GM18867 (cell line): ENCODE data around the gene ANKRD40CL.
A peak's percentile ranks its signal among the peaks of the same experiment; 100 is the strongest.

Experiments used
- ATAC-seq: cut with Tn5 transposase; IDR thresholded peaks from one replicate; pipeline ENCODE4 v1.9.1; 2021; ENCODE audit warnings: mild to moderate bottlenecking, moderate library complexity; ENCODE audit not compliant: unreplicated experiment

ANKRD40CL gene

GRCh38 chr17:50719144-50719923 is 48.0 kb downstream of the ANKRD40CL start, which contains the start of gene LUC7L3:
TSS of gene LUC7L3 (plus strand) at chr17:50719603. CDS start at chr17:50719733, 130 bp downstream.
- peak; percentile 90 for ATAC-seq

DNA sequence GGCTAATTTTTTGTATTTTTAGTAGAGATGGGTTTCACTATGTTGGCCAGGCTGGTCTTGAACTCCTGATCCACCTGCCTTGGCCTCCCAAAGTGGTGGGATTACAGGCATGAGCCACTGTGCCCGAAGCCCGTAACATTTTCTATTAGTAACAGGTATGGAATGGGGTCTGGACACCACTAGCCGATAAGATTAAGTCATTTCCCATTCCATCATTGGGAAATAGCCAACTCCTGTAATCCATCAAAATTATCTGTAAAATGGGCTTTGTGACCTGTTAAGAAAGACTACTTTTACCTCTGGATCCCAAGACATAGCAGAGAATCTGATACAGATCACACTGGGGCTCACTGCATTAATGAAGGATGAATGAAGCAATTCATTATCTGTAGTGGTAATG is 51.8 kb downstream of the ANKRD40CL start:
- ATAC-seq: no peak

DNA sequence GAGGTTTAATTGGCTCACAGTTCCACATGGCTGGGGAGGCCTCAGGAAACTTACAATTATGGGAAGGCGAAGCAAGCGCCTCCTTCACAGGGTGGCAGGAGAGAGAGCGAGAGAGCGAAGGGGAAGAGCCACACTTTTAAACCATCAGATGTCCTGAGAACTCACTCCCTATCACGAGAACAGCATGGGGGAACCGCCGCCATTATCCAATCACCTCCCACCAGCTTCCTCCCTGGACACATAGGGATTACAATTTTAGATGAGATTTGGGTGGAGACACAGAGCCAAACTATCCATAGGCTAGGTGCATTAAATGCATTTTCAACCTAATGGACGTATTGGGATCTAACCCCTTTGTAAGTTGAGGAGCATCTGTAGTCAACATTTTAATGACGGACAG is 54.7 kb downstream of the ANKRD40CL start:
- no peak for ATAC-seq
